ENCODE measurements around the gene IL6.
A peak's percentile ranks its signal among the peaks of the same experiment; 100 is the strongest.

The IL6 gene

GRCh38 chr7:22724861-22725260 lies 2.1 kb upstream of the IL6 start:
- no peak for DNase-seq
- Mint-ChIP-seq H3K36me3 (ENCODE audit: low read depth) (no peaks in the 10 kb centered on the region), H3K4me1 (peaks cover 32% of the 10 kb centered on the region), H3K27ac (peak overlapping the region; percentile 77), H3K9me3 (no peaks in the 10 kb centered on the region), H3K27me3 (ENCODE audit: low read depth, poor library complexity) (peaks cover 4% of the 10 kb centered on the region), H3K4me3 (no peak overlapping the region)
- no peak for TF ChIP-seq CTCF (IDR thresholded peaks at IDR 0.05)

- H3K9me3 Mint-ChIP-seq: no peaks in the 10 kb centered on the region
- no peak for DNase-seq
- no peak overlapping the region for H3K27ac Mint-ChIP-seq
These were observed 1.4 kb upstream of the IL6 start for GRCh38 chr7:22725585-22725984.

GRCh38 chr7:22726345-22726906 lies 574 bp upstream of the IL6 start:
- DNase-seq: peak; percentile 35
- TF ChIP-seq CTCF (IDR thresholded peaks at IDR 0.05): peak; percentile 49
- H3K9me3 Mint-ChIP-seq: no peaks in the 10 kb centered on the region
- H3K36me3 Mint-ChIP-seq (ENCODE audit: low read depth): no peaks in the 10 kb centered on the region
- H3K27me3 Mint-ChIP-seq (ENCODE audit: low read depth, poor library complexity): peaks cover 3% of the 10 kb centered on the region
- no peak overlapping the region for H3K4me3 Mint-ChIP-seq
- H3K27ac Mint-ChIP-seq: no peak overlapping the region
- H3K4me1 Mint-ChIP-seq: peaks cover 27% of the 10 kb centered on the region

More at GRCh38 chr7:22725585-22725984, 1.4 kb upstream of the IL6 start:
- no peaks in the 10 kb centered on the region for H3K36me3 Mint-ChIP-seq (ENCODE audit: low read depth)
- no peak overlapping the region for H3K4me3 Mint-ChIP-seq
- peaks cover 3% of the 10 kb centered on the region for H3K27me3 Mint-ChIP-seq (ENCODE audit: low read depth, poor library complexity)
- TF ChIP-seq CTCF (IDR thresholded peaks at IDR 0.05): no peak
- H3K4me1 Mint-ChIP-seq: peaks cover 32% of the 10 kb centered on the region

DNA sequence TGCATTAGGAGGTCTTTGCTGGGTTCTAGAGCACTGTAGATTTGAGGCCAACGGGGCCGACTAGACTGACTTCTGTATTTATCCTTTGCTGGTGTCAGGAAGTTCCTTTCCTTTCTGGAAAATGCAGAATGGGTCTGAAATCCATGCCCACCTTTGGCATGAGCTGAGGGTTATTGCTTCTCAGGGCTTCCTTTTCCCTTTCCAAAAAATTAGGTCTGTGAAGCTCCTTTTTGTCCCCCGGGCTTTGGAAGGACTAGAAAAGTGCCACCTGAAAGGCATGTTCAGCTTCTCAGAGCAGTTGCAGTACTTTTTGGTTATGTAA lies 675 bp downstream of the IL6 start:
- TF ChIP-seq CTCF (IDR thresholded peaks at IDR 0.05): no peak
- Mint-ChIP-seq H3K36me3 (ENCODE audit: low read depth) (no peaks in the 10 kb centered on the region), H3K4me1 (peaks cover 25% of the 10 kb centered on the region), H3K9me3 (no peaks in the 10 kb centered on the region), H3K27ac (no peak overlapping the region), H3K27me3 (ENCODE audit: low read depth, poor library complexity) (peaks cover 3% of the 10 kb centered on the region), H3K4me3 (no peak overlapping the region)
- no peak for DNase-seq

DNA sequence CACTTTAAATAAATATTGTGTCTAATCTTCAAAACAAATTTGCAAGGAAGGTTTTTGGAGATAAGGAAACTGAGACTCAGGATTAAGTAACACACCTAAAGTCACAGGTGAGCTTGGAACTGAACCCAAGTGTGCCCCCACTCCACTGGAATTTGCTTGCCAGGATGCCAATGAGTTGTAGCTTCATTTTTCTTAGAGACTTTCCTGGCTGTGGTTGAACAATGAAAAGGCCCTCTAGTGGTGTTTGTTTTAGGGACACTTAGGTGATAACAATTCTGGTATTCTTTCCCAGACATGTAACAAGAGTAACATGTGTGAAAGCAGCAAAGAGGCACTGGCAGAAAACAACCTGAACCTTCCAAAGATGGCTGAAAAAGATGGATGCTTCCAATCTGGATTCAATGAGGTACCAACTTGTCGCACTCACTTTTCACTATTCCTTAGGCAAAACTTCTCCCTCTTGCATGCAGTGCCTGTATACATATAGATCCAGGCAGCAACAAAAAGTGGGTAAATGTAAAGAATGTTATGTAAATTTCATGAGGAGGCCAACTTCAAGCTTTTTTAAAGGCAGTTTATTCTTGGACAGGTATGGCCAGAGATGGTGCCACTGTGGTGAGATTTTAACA lies 1.5 kb downstream of the IL6 start:
- H3K9me3 Mint-ChIP-seq: no peaks in the 10 kb centered on the region
- H3K27ac Mint-ChIP-seq: no peak overlapping the region
- H3K27me3 Mint-ChIP-seq (ENCODE audit: low read depth, poor library complexity): peaks cover 3% of the 10 kb centered on the region
- peaks cover 25% of the 10 kb centered on the region for H3K4me1 Mint-ChIP-seq
- H3K4me3 Mint-ChIP-seq: no peak overlapping the region
- no peak for DNase-seq
- no peaks in the 10 kb centered on the region for H3K36me3 Mint-ChIP-seq (ENCODE audit: low read depth)
- TF ChIP-seq CTCF (IDR thresholded peaks at IDR 0.05): peak; percentile 45

- Mint-ChIP-seq H3K27ac (no peak overlapping the region), H3K4me3 (no peak overlapping the region), H3K4me1 (peaks cover 23% of the 10 kb centered on the region), H3K9me3 (no peaks in the 10 kb centered on the region), H3K36me3 (ENCODE audit: low read depth) (no peaks in the 10 kb centered on the region), H3K27me3 (ENCODE audit: low read depth, poor library complexity) (no peaks in the 10 kb centered on the region)
- TF ChIP-seq CTCF (IDR thresholded peaks at IDR 0.05): no peak
- no peak for DNase-seq
These were observed 2.3 kb downstream of the IL6 start for GRCh38 chr7:22729180-22729825.
